Measurements from ENCODE around the gene ALS2CL. TPM values are rescaled to one million over a fixed set of nuclear protein-coding genes. Genes with fewer than 3 reads are reported as not detected.

The ALS2CL gene
- total RNA-seq, 1 experiment from 2014 or later: 39.6 TPM

GRCh38 chr3:46667657-46668056, 25.8 kb downstream of the ALS2CL start:
- CTCF ChIA-PET: no interaction called here
- Mint-ChIP-seq H3K27ac (ENCODE audit: unreplicated experiment) (no peak overlapping the region), H3K9me3 (ENCODE audit: low read depth, unreplicated experiment) (no peaks in the 10 kb centered on the region), H3K36me3 (ENCODE audit: insufficient read depth, unreplicated experiment) (peaks cover 11% of the 10 kb centered on the region), H3K27me3 (ENCODE audit: unreplicated experiment) (peaks cover 27% of the 10 kb centered on the region), H3K4me3 (ENCODE audit: low read depth, unreplicated experiment) (no peak overlapping the region), H3K4me1 (ENCODE audit: low read depth, unreplicated experiment) (no peaks in the 10 kb centered on the region)
- no peak for TF ChIP-seq CTCF (IDR thresholded peaks at IDR 0.05; ENCODE audit: unreplicated experiment)
- DNase-seq: no peak
- no TSS peak for BruUV-seq (replicated peaks)
- intact Hi-C loops (cut with micrococcal nuclease; ENCODE audit: unreplicated experiment): no loop called here

GRCh38 chr3:46667061-46667621, 26.3 kb downstream of the ALS2CL start:
- no peak overlapping the region for H3K4me3 Mint-ChIP-seq (ENCODE audit: low read depth, unreplicated experiment)
- no TSS peak for BruUV-seq (replicated peaks)
- CTCF ChIA-PET: no interaction called here
- peak overlapping the region; percentile 37 for H3K27ac Mint-ChIP-seq (ENCODE audit: unreplicated experiment)
- intact Hi-C loops (cut with micrococcal nuclease; ENCODE audit: unreplicated experiment): no loop called here
- no peak for TF ChIP-seq CTCF (IDR thresholded peaks at IDR 0.05; ENCODE audit: unreplicated experiment)
- H3K9me3 Mint-ChIP-seq (ENCODE audit: low read depth, unreplicated experiment): no peaks in the 10 kb centered on the region
- H3K36me3 Mint-ChIP-seq (ENCODE audit: insufficient read depth, unreplicated experiment): peaks cover 11% of the 10 kb centered on the region
- no peaks in the 10 kb centered on the region for H3K4me1 Mint-ChIP-seq (ENCODE audit: low read depth, unreplicated experiment)
- H3K27me3 Mint-ChIP-seq (ENCODE audit: unreplicated experiment): peaks cover 32% of the 10 kb centered on the region
- no peak for DNase-seq

GRCh38 chr3:46666453-46666845, 27.0 kb downstream of the ALS2CL start:
- Mint-ChIP-seq H3K27ac (ENCODE audit: unreplicated experiment) (peak overlapping the region; percentile 37), H3K4me1 (ENCODE audit: low read depth, unreplicated experiment) (no peaks in the 10 kb centered on the region), H3K27me3 (ENCODE audit: unreplicated experiment) (peaks cover 39% of the 10 kb centered on the region), H3K9me3 (ENCODE audit: low read depth, unreplicated experiment) (no peaks in the 10 kb centered on the region), H3K36me3 (ENCODE audit: insufficient read depth, unreplicated experiment) (peaks cover 11% of the 10 kb centered on the region), H3K4me3 (ENCODE audit: low read depth, unreplicated experiment) (no peak overlapping the region)
- intact Hi-C loops (cut with micrococcal nuclease; ENCODE audit: unreplicated experiment): no loop called here
- BruUV-seq (replicated peaks): no TSS peak
- CTCF ChIA-PET: no interaction called here
- TF ChIP-seq CTCF (IDR thresholded peaks at IDR 0.05; ENCODE audit: unreplicated experiment): no peak
- no peak for DNase-seq

- intact Hi-C loops (cut with micrococcal nuclease; ENCODE audit: unreplicated experiment): no loop called here
- peaks cover 11% of the 10 kb centered on the region for H3K36me3 Mint-ChIP-seq (ENCODE audit: insufficient read depth, unreplicated experiment)
- TF ChIP-seq CTCF (IDR thresholded peaks at IDR 0.05; ENCODE audit: unreplicated experiment): no peak
- no TSS peak for BruUV-seq (replicated peaks)
- no peak overlapping the region for H3K27ac Mint-ChIP-seq (ENCODE audit: unreplicated experiment)
- no peaks in the 10 kb centered on the region for H3K9me3 Mint-ChIP-seq (ENCODE audit: low read depth, unreplicated experiment)
- DNase-seq: no peak
- peaks cover 41% of the 10 kb centered on the region for H3K27me3 Mint-ChIP-seq (ENCODE audit: unreplicated experiment)
- CTCF ChIA-PET: no interaction called here
- no peak overlapping the region for H3K4me3 Mint-ChIP-seq (ENCODE audit: low read depth, unreplicated experiment)
- no peaks in the 10 kb centered on the region for H3K4me1 Mint-ChIP-seq (ENCODE audit: low read depth, unreplicated experiment)
Observed at GRCh38 chr3:46665763-46666452, 27.6 kb downstream of the ALS2CL start.

Measured in Calu3 (cell line).